ENCODE measurements around the gene MAB21L2.

DNA sequence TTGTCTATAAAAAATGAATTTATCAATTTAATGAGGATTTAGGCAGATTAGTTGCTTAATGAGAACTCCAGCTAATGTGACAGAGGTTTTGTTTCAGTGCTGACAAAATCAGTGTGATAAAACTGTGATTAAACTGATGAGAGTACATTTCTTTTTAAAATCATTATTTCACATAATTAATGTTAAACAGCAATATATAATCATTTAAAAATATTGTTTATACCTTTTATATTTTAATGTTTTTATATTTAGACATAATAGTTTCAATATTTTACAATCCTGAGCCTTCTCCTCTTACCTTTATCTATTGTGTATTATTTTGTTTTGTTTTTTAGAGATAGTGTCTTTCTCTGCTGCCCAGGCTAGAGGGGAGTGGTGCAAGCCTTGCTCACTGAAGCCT is 47.1 kb upstream of the MAB21L2 start:
- TF ChIP-seq, protein P1, sequence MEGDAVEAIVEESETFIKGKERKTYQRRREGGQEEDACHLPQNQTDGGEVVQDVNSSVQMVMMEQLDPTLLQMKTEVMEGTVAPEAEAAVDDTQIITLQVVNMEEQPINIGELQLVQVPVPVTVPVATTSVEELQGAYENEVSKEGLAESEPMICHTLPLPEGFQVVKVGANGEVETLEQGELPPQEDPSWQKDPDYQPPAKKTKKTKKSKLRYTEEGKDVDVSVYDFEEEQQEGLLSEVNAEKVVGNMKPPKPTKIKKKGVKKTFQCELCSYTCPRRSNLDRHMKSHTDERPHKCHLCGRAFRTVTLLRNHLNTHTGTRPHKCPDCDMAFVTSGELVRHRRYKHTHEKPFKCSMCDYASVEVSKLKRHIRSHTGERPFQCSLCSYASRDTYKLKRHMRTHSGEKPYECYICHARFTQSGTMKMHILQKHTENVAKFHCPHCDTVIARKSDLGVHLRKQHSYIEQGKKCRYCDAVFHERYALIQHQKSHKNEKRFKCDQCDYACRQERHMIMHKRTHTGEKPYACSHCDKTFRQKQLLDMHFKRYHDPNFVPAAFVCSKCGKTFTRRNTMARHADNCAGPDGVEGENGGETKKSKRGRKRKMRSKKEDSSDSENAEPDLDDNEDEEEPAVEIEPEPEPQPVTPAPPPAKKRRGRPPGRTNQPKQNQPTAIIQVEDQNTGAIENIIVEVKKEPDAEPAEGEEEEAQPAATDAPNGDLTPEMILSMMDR (IDR thresholded peaks at IDR 0.05), result no peak
- no peak for TF ChIP-seq POLR2A (IDR thresholded peaks at IDR 0.05)
